ENCODE data around the gene PMS2. TPM values are rescaled to one million over a fixed set of nuclear protein-coding genes. Genes with fewer than 3 reads are reported as not detected.
"Not testable (repeated sequence)": the region's sequence is repeated elsewhere in the genome, so short reads cannot be mapped to it uniquely, and the experiment has no call there.

Gene PMS2
- total RNA-seq, 1 experiment from 2014 or later = 17.1 TPM

DNA sequence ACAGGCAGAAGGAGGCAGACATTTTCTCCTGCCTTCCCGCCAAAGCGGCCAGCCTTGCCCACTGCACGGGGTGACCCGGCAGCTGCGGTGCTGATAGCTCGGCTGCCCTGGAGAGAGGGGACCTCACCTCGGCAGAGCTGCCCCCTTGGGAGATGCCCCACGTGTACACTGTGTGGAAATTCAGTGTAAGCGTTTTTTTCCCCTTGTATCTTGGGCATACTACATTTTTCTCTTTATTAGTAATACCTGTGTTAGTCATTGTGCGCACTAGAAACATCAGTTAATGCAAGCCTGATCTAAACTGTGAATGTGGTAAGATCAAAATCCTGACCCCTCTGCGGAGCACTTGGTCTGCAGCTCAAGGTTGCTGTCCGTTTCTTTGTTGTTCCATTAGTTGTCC is 84.2 kb downstream of the PMS2 start:
- not testable (repeated sequence) for H2BK15ac ChIP-seq (ENCODE audit: low read depth, low read length); H4K8ac ChIP-seq (replicated peaks; ENCODE audit: insufficient read length, low read depth, low read length); H3K14ac ChIP-seq (ENCODE audit: insufficient read depth, low read length); H3T11ph ChIP-seq (ENCODE audit: low read length); H2BK20ac ChIP-seq (ENCODE audit: low read depth, low read length, poor library complexity, severe bottlenecking); H3K23me2 ChIP-seq (ENCODE audit: insufficient read length, low read depth, low read length, poor library complexity, severe bottlenecking); H3K23ac ChIP-seq (ENCODE audit: insufficient read length, low read depth, low read length); H3K4me2 ChIP-seq (ENCODE audit: insufficient read depth, insufficient read length, low read length); H3K4ac ChIP-seq (ENCODE audit: low read depth, low read length); H3K4me3 Mint-ChIP-seq; H3K9ac ChIP-seq (ENCODE audit: extremely low read depth, insufficient read length, low read length); H3K79me2 ChIP-seq (ENCODE audit: insufficient read depth, low read length); H3K18ac ChIP-seq (ENCODE audit: insufficient read length, low read depth, low read length); H4K91ac ChIP-seq (ENCODE audit: insufficient read length, low read depth, low read length); H2BK5ac ChIP-seq (ENCODE audit: insufficient read length, low read length); H4K20me1 ChIP-seq (ENCODE audit: control insufficient read depth, insufficient read depth, insufficient read length); H3K4me1 Mint-ChIP-seq; H2BK12ac ChIP-seq (ENCODE audit: insufficient read length, low read depth, low read length); H3K36me3 Mint-ChIP-seq (ENCODE audit: insufficient read depth in 1 of 3, low read depth in 3 of 3); H3K27ac ChIP-seq (ENCODE audit: insufficient read length, low read depth, low read length); H3K27me3 Mint-ChIP-seq (ENCODE audit: low read depth); H3K9me3 ChIP-seq (ENCODE audit: control insufficient read depth, low read depth, low read length); H3K4me1 ChIP-seq (ENCODE audit: insufficient read depth, low read length); H4K5ac ChIP-seq (ENCODE audit: insufficient read length, low read depth, low read length); H2AFZ ChIP-seq (ENCODE audit: low read length); H3K27ac Mint-ChIP-seq; H2AK5ac ChIP-seq (ENCODE audit: insufficient read length, low read length); H3K9me3 Mint-ChIP-seq; H3K79me1 ChIP-seq (ENCODE audit: insufficient read depth, low read depth, low read length, poor library complexity, severe bottlenecking); H2BK120ac ChIP-seq (ENCODE audit: low read depth, low read length, poor library complexity, severe bottlenecking); DNase-seq; H3K56ac ChIP-seq (ENCODE audit: insufficient read length, low read depth, low read length); H3K27me3 ChIP-seq (ENCODE audit: insufficient read depth, low read length)
- no CpG with 5 or more reads among the region's 12 CpGs for WGBS (ENCODE audit: extremely low coverage, insufficient read length, low lambda C conversion rate)

DNA sequence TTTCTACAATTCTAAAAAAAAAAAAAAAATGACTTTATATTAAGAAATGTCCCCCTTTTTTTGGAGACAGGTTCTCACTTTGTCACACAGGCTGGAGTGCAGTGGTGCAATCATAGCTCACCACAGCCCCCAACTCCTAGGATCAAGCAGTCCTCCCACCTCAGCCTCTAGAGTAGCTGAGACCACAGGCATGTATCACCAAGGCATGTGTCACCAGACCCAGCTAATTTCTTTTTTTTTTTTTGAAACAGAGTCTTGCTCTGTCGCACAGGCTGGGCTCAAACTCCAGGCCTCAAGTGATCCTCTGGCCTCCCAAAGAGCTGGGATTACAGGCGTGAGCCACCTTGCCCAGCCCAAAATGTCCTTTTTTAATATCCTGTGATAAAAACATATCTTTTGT is 84.7 kb downstream of the PMS2 start:
- H3K18ac ChIP-seq (ENCODE audit: insufficient read length, low read depth, low read length); H3K56ac ChIP-seq (ENCODE audit: insufficient read length, low read depth, low read length); H3K23ac ChIP-seq (ENCODE audit: insufficient read length, low read depth, low read length); H3K14ac ChIP-seq (ENCODE audit: insufficient read depth, low read length); H2AFZ ChIP-seq (ENCODE audit: low read length); H3K9ac ChIP-seq (ENCODE audit: extremely low read depth, insufficient read length, low read length); H4K8ac ChIP-seq (replicated peaks; ENCODE audit: insufficient read length, low read depth, low read length); H4K20me1 ChIP-seq (ENCODE audit: control insufficient read depth, insufficient read depth, insufficient read length); H4K91ac ChIP-seq (ENCODE audit: insufficient read length, low read depth, low read length); H2AK5ac ChIP-seq (ENCODE audit: insufficient read length, low read length); H3T11ph ChIP-seq (ENCODE audit: low read length); H3K9me3 Mint-ChIP-seq; H2BK120ac ChIP-seq (ENCODE audit: low read depth, low read length, poor library complexity, severe bottlenecking); H3K4me2 ChIP-seq (ENCODE audit: insufficient read depth, insufficient read length, low read length); H3K79me1 ChIP-seq (ENCODE audit: insufficient read depth, low read depth, low read length, poor library complexity, severe bottlenecking); H3K4me3 Mint-ChIP-seq; DNase-seq; H3K27me3 ChIP-seq (ENCODE audit: insufficient read depth, low read length); H3K9me3 ChIP-seq (ENCODE audit: control insufficient read depth, low read depth, low read length); H3K36me3 Mint-ChIP-seq (ENCODE audit: insufficient read depth in 1 of 3, low read depth in 3 of 3); H3K27ac ChIP-seq (ENCODE audit: insufficient read length, low read depth, low read length); H3K4me1 ChIP-seq (ENCODE audit: insufficient read depth, low read length); H3K4ac ChIP-seq (ENCODE audit: low read depth, low read length); H3K27me3 Mint-ChIP-seq (ENCODE audit: low read depth); H3K23me2 ChIP-seq (ENCODE audit: insufficient read length, low read depth, low read length, poor library complexity, severe bottlenecking); H2BK20ac ChIP-seq (ENCODE audit: low read depth, low read length, poor library complexity, severe bottlenecking); H4K5ac ChIP-seq (ENCODE audit: insufficient read length, low read depth, low read length); H3K27ac Mint-ChIP-seq; H3K4me1 Mint-ChIP-seq; H2BK15ac ChIP-seq (ENCODE audit: low read depth, low read length); H3K79me2 ChIP-seq (ENCODE audit: insufficient read depth, low read length); H2BK5ac ChIP-seq (ENCODE audit: insufficient read length, low read length); H2BK12ac ChIP-seq (ENCODE audit: insufficient read length, low read depth, low read length): not testable (repeated sequence)
- no CpG with 5 or more reads among the region's 2 CpGs for WGBS (ENCODE audit: extremely low coverage, insufficient read length, low lambda C conversion rate)

Other genes with a start within 250 kb of the PMS2 start
- 29.9 and 30.2 TPM in 2 replicates for gene RNF216, start 227.4 kb downstream of the PMS2 start, total RNA-seq (2021)
- not detected in 2 replicates for gene OCM, start 128.3 kb downstream of the PMS2 start, total RNA-seq (2021)
- 139 and 146 TPM in 2 replicates for gene CCZ1, start 110.3 kb downstream of the PMS2 start, total RNA-seq (2021)
- gene RSPH10B, start 38.4 kb downstream of the PMS2 start, total RNA-seq (2021) = 0.63 and 1.1 TPM in 2 replicates
- 77.6 and 78.2 TPM in 2 replicates for gene AIMP2, start 223 bp upstream of the PMS2 start, total RNA-seq (2021)
- gene ANKRD61, start 22.3 kb upstream of the PMS2 start, total RNA-seq (2021) = 0.24 TPM in 1 of 2 replicates, not detected in the other
- gene EIF2AK1, start 50.1 kb upstream of the PMS2 start, total RNA-seq (2021) = 107 and 112 TPM in 2 replicates
- gene USP42, start 95.9 kb upstream of the PMS2 start, total RNA-seq (2021) = 16.9 and 17.6 TPM in 2 replicates